ENCODE data around the gene PSORS1C1.

- TF ChIP-seq POLR2A (IDR thresholded peaks at IDR 0.05; ENCODE audit: extremely low read depth, insufficient read length) (no peak), CTCF (IDR thresholded peaks at IDR 0.05; ENCODE audit: low read depth, low read length) (no peak), MYC (IDR thresholded peaks at IDR 0.05; ENCODE audit: low read depth, low read length) (no peak), MAX (IDR thresholded peaks at IDR 0.05; ENCODE audit: low read depth, low read length) (no peak)
Measured at GRCh38 chr6:31135710-31136109, 21.1 kb downstream of the PSORS1C1 start.
